RWPE1 (cell line): ENCODE results near the gene ACTR3.

Experiments
- CTCF ChIA-PET: fragments of 350-600 bp; sonication (Branson Sonifier 250); formaldehyde crosslinking; extraction: SDS; loops from one replicate; lab custom pipeline; 2021; lab: Yijun Ruan, JAX
- POLR2A ChIA-PET: fragments of 400-600 bp; formaldehyde crosslinking; extraction: SDS; loops from one replicate; lab custom pipeline; 2020; ENCODE audit warnings: antibody characterized with exemption; ENCODE audit not compliant: low non-redundant PET; lab: Yijun Ruan, JAX
- DNase-seq: peaks from one replicate; pipeline ENCODE4 v3.0.0; 2012; ENCODE audit warnings: low spot score
- H3K27ac ChIP-seq: fragments of 450-650 bp; 2 replicates; pipeline ENCODE4 v1.5.1; 2017
- TF ChIP-seq, protein P1 (sequence below): fragments of 450-650 bp; conservative IDR thresholded peaks from 2 replicates; pipeline ENCODE4 v1.5.1; 2017; ENCODE audit warnings: low read depth, mild to moderate bottlenecking

Gene ACTR3

DNA sequence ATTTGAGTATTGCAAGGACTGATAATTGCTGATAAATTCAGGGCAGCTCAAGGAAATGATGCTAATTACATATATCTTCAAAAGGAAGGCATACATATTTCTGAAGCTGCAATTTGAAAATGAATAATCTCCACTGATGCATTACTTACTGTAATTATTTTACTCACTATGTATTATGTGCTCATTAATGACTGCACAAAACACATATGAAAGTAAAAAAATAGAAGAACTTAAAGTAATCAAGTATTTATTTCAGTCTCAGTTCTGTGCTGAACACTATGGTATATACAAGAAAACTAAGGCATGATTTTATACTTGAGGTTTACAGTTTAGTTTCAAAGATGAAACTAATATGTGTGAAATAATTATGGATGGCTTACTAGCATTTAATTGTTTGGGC, 9.3 kb downstream of the ACTR3 start:
- CTCF ChIA-PET, result interaction anchor here (0.9 kb wide), 1 partner anchor 45 kb away, joined by 8 read pairs; no protein-coding TSS in a partner anchor

DNA sequence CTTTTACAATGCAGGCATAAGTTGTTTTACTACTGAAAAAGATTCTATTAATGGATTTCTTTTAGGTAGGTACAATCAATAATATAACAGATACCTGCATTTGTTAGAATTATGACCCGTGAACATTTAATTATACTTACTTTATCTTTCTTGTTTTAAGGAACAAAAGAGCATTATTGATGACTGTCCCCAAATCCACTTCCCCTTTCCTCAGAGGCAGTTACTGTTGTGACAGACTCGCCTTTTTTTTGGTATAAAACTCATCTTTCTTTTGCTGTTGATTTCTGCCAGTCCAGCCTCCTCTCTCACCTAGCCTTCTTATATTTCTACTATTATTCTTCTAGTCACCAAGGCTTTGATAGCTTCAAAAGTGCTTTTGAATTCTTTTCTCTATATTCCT, 12.1 kb downstream of the ACTR3 start:
- no peak for DNase-seq
- TF ChIP-seq, protein P1, sequence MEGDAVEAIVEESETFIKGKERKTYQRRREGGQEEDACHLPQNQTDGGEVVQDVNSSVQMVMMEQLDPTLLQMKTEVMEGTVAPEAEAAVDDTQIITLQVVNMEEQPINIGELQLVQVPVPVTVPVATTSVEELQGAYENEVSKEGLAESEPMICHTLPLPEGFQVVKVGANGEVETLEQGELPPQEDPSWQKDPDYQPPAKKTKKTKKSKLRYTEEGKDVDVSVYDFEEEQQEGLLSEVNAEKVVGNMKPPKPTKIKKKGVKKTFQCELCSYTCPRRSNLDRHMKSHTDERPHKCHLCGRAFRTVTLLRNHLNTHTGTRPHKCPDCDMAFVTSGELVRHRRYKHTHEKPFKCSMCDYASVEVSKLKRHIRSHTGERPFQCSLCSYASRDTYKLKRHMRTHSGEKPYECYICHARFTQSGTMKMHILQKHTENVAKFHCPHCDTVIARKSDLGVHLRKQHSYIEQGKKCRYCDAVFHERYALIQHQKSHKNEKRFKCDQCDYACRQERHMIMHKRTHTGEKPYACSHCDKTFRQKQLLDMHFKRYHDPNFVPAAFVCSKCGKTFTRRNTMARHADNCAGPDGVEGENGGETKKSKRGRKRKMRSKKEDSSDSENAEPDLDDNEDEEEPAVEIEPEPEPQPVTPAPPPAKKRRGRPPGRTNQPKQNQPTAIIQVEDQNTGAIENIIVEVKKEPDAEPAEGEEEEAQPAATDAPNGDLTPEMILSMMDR, result no peak
- no peak overlapping the region for H3K27ac ChIP-seq
- POLR2A ChIA-PET, result no interaction called here
- CTCF ChIA-PET, result interaction anchor here (0.7 kb wide), 1 partner anchor 107 kb away, joined by 3 read pairs; no protein-coding TSS in a partner anchor

More for the DNA sequence above, 9.3 kb downstream of the ACTR3 start:
- TF ChIP-seq, protein P1, result no peak
- POLR2A ChIA-PET, result interaction anchor here (0.6 kb wide), 1 partner anchor 269 kb away, joined by 4 read pairs; no protein-coding TSS in a partner anchor
- no peak for DNase-seq
- H3K27ac ChIP-seq, result no peak overlapping the region

DNA sequence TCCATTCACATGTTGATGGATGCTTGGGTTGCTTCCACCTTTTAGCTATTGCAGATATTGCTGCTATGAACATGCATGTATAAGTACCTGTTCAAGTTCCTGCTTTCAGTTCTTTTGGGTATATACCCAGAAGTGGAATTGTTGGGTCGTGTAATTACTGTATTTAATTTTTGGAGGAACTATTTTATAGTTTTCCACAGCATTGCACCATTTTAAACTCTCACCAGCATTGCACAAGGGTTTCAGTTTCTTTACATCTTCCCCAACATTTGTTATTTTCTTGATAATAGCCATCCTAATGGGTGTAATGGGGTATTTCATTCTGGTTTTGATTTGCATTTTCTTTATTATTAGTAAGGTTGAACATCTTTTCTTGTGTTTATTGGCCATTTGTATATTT, 16.0 kb downstream of the ACTR3 start:
- POLR2A ChIA-PET, result no interaction called here

DNA sequence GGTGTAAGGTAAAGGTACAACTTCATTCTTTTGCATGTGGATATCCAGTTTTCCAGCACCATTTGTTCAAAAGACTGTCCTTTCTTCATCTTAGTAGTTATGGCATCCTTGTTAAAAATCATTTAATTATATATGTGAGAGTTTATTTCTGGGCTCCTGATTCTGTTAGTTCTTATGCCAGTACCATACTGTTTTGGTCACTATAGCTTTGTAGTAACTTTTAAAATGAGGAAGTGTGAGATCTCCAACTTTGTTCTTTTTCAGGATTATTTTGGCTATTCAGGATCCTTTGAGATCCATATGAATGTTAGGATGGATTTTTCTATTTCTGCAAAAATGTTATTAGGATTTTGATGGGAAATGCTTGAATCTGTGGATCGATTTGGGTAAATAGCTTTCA, 16.8 kb downstream of the ACTR3 start:
- ChIA-PET CTCF (interaction anchor here (0.7 kb wide), 2 partner anchors 34 to 82 kb away, joined by 3 to 5 read pairs; no protein-coding TSS in a partner anchor), POLR2A (no interaction called here)
- no peak for DNase-seq
- TF ChIP-seq, protein P1, result no peak
- H3K27ac ChIP-seq, result no peak overlapping the region

More for the DNA sequence above, 16.0 kb downstream of the ACTR3 start:
- TF ChIP-seq, protein P1, result no peak
- CTCF ChIA-PET, result no interaction called here
- no peak for DNase-seq
- no peak overlapping the region for H3K27ac ChIP-seq

DNA sequence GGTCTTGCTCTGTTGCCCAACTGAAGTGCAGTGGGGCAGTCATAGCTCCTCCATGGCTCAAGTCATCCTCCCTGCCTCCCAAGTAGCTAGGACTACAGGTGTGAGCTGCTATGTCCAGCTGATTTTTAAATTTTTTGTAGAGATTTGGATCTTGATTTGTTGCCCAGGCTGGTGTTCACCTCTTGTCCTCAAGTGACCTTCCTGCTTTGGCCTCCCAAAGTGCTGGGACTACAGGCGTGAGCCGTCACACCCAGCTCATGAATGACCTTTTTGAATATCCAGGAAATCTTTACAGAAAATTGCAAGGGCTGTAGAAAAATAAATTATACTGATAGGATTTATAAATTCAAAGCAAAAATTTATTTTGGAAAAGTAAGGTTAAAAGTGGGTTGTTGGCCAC, 17.4 kb downstream of the ACTR3 start:
- no peak overlapping the region for H3K27ac ChIP-seq
- ChIA-PET POLR2A (no interaction called here), CTCF (interaction anchor here (0.7 kb wide), 1 partner anchor 82 kb away, joined by 3 read pairs; no protein-coding TSS in a partner anchor)
- TF ChIP-seq, protein P1, result no peak
- no peak for DNase-seq

DNA sequence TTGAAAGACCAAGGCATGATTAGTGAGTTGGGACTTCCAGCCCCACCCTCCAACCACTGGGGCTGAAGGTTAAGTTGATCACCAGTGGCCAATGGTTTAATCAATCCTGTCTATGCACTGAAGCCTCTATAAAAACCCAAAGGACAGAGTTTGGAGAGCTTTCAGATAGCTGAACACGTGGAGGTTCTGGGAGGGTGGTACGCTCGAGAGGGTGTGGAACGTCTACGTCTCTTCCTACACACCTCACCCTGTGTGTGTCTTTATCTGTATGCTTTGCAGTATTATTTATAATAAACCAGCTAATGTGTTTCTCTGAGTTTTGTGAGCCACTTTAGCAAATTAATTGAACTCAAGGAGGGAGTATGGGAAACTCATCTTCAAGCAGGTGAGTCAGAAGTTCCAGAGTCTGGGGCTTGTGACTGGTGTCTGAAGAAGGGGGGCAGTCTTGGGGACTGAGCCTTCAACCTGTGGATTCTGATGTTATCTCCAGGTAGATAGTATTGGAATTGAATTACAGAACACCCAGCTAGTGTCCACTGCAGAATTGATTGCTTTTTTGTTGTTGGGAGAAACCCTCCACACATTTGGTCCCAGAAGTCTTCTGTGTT, 20.3 kb downstream of the ACTR3 start:
- POLR2A ChIA-PET, result no interaction called here
- CTCF ChIA-PET, result no interaction called here
- TF ChIP-seq, protein P1, result no peak
- DNase-seq, result no peak
- no peak overlapping the region for H3K27ac ChIP-seq
